ENCODE data around the gene SCAMP1. TPM values are rescaled to one million over a fixed set of nuclear protein-coding genes. Genes with fewer than 3 reads are reported as not detected.
A peak's percentile ranks its signal among the peaks of the same experiment; 100 is the strongest.
"Not testable (repeated sequence)": the region's sequence is repeated elsewhere in the genome, so short reads cannot be mapped to it uniquely, and the experiment has no call there.

SCAMP1 gene
- total RNA-seq, 2 experiments from 2014 or later: 18.0 to 41.1 TPM

DNA sequence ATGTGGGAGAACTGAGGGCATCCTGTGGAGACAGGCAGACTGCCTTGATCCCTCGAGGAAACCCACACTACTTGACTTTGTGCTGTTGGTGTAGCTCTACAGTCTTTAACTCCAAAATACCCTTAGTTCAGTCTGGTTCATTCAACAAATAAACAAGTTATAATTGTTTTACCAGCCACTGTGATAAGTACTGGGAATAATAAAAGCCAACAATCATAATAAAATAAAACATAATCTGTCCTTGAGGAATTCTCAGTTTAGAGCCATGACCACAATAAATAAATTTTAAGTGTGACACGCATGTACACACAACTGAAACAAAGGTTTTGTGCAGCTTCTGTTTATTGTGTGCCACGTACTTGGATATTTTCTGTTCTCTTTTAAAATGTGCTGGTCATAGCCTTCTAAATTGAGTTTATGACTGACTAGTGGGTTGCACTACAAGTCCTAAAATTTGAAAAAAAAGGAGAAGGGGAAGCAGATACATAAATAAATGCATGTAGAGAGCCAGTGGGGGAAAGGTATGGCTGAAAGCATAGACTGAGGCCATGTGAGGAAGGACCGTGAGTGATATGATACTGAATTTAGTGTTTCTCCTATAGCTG is 6.2 kb upstream of the SCAMP1 start:
- BruUV-seq (replicated peaks): no TSS peak
- CTCF ChIA-PET (ENCODE audit: unreplicated experiment): no interaction called here

DNA sequence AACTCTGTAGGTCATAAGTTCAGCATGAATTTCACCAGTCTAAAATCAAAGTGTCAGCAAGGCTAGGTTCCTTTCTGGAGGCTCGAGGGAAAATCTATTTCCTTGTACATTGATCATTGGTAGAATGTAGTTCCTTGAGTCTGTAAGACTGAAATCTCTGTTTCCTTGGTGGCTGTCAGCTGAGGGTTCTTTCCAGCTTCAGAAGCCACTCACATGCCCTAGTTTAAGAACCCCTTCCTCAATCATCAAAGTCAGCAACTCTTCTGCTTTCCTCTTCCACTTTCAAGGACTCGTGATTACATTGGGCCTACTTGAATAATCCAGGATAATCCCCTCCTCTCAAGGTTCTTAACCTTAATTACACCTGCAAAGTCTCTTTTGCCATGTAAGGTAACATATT is 4.9 kb upstream of the SCAMP1 start:
- intact Hi-C loops (cut with micrococcal nuclease; ENCODE audit: unreplicated experiment): loop anchor here (5.0 kb wide), 1 partner anchor 243 kb away; no protein-coding TSS in a partner anchor
- Histone ChIP-seq H3K4me3 (ENCODE audit: low read depth, low read length, poor library complexity, severe bottlenecking) (no peak overlapping the region), H3K36me3 (ENCODE audit: insufficient read depth, low read length) (peaks cover 5% of the 10 kb centered on the region; the same call in 1 of the 2 replicates), H3K79me2 (ENCODE audit: insufficient read depth, low read depth, low read length) (peaks cover 10% of the 10 kb centered on the region; the same call in 1 of the 2 replicates), H2AFZ (ENCODE audit: low read length) (no peak overlapping the region), H3K9me3 (ENCODE audit: low read length) (no peaks in the 10 kb centered on the region), H4K20me1 (ENCODE audit: insufficient read depth, low read length) (no peaks in the 10 kb centered on the region), H3K27ac (ENCODE audit: low read depth, low read length, poor library complexity, severe bottlenecking) (no peak overlapping the region), H3K4me1 (ENCODE audit: insufficient read depth, low read length, poor library complexity, severe bottlenecking) (peaks cover 14% of the 10 kb centered on the region), H3K4me2 (ENCODE audit: low read length) (no peak overlapping the region), H3K9me2 (ENCODE audit: insufficient read depth, low read length) (no peaks in the 10 kb centered on the region)
- BruUV-seq (replicated peaks): no TSS peak
- CTCF ChIA-PET (ENCODE audit: unreplicated experiment): no interaction called here
- no peak for DNase-seq (ENCODE audit: low spot score)
- POLR2A ChIA-PET: no interaction called here
- TF ChIP-seq, protein P1, sequence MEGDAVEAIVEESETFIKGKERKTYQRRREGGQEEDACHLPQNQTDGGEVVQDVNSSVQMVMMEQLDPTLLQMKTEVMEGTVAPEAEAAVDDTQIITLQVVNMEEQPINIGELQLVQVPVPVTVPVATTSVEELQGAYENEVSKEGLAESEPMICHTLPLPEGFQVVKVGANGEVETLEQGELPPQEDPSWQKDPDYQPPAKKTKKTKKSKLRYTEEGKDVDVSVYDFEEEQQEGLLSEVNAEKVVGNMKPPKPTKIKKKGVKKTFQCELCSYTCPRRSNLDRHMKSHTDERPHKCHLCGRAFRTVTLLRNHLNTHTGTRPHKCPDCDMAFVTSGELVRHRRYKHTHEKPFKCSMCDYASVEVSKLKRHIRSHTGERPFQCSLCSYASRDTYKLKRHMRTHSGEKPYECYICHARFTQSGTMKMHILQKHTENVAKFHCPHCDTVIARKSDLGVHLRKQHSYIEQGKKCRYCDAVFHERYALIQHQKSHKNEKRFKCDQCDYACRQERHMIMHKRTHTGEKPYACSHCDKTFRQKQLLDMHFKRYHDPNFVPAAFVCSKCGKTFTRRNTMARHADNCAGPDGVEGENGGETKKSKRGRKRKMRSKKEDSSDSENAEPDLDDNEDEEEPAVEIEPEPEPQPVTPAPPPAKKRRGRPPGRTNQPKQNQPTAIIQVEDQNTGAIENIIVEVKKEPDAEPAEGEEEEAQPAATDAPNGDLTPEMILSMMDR (conservative IDR thresholded peaks at IDR 0.05; ENCODE audit: low read length): no peak
- TF ChIP-seq EZH2phosphoT487 (IDR thresholded peaks at IDR 0.05; ENCODE audit: borderline replicate concordance, low read depth, low read length): no peak

More for the DNA sequence above, 6.2 kb upstream of the SCAMP1 start:
- H3K36me3 ChIP-seq (ENCODE audit: insufficient read depth, low read length): peaks cover 5% of the 10 kb centered on the region; the same call in 1 of the 2 replicates
- POLR2A ChIA-PET: interaction anchor here (0.7 kb wide), 1 partner anchor 13 kb away, joined by 3 read pairs; no protein-coding TSS in a partner anchor
- no peak overlapping the region for H3K4me2 ChIP-seq (ENCODE audit: low read length)
- H3K4me1 ChIP-seq (ENCODE audit: insufficient read depth, low read length, poor library complexity, severe bottlenecking): peaks cover 9% of the 10 kb centered on the region
- H3K9me2 ChIP-seq (ENCODE audit: insufficient read depth, low read length): no peaks in the 10 kb centered on the region
- H2AFZ ChIP-seq (ENCODE audit: low read length): no peak overlapping the region
- no peak overlapping the region for H3K27ac ChIP-seq (ENCODE audit: low read depth, low read length, poor library complexity, severe bottlenecking)
- no peak overlapping the region for H3K4me3 ChIP-seq (ENCODE audit: low read depth, low read length, poor library complexity, severe bottlenecking)
- peaks cover 4% of the 10 kb centered on the region; the same call in 1 of the 2 replicates for H3K79me2 ChIP-seq (ENCODE audit: insufficient read depth, low read depth, low read length)
- intact Hi-C loops (cut with micrococcal nuclease; ENCODE audit: unreplicated experiment): no loop called here
- no peak for DNase-seq (ENCODE audit: low spot score)
- TF ChIP-seq EZH2phosphoT487 (IDR thresholded peaks at IDR 0.05; ENCODE audit: borderline replicate concordance, low read depth, low read length): no peak
- TF ChIP-seq, protein P1 (conservative IDR thresholded peaks at IDR 0.05; ENCODE audit: low read length): no peak
- H3K9me3 ChIP-seq (ENCODE audit: low read length): no peaks in the 10 kb centered on the region
- no peaks in the 10 kb centered on the region for H4K20me1 ChIP-seq (ENCODE audit: insufficient read depth, low read length)

DNA sequence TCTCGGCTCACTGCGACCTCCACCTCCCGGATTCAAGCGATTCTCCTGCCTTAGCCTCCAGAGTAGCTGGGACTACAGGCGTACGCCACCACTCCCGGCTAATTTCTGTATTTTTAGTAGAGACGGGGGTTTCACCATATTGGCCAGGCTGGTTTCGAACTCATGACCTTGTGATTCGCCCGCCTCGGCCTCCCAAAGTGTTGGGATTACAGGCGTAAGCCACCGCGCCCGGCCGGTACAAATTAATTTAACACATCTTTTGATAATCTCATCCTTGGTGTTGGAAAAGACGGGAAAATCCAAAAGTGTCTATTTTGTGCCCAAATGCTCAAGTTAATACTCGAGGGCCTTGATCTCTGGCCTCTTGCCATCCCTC is 974 bp upstream of the SCAMP1 start:
- intact Hi-C loops (cut with micrococcal nuclease; ENCODE audit: unreplicated experiment): loop anchor here (5.0 kb wide), 1 partner anchor 247 kb away; no protein-coding TSS in a partner anchor
- not testable (repeated sequence) for BruUV-seq (replicated peaks); H3K9me2 ChIP-seq (ENCODE audit: insufficient read depth, low read length); DNase-seq (ENCODE audit: low spot score); H4K20me1 ChIP-seq (ENCODE audit: insufficient read depth, low read length); H3K36me3 ChIP-seq (ENCODE audit: insufficient read depth, low read length); H3K9me3 ChIP-seq (ENCODE audit: low read length)
- Histone ChIP-seq H3K4me2 (ENCODE audit: low read length) (peak overlapping the region; percentile 93), H3K4me3 (ENCODE audit: low read depth, low read length, poor library complexity, severe bottlenecking) (peak overlapping the region; percentile 90), H3K27ac (ENCODE audit: low read depth, low read length, poor library complexity, severe bottlenecking) (peak overlapping the region; percentile 85), H2AFZ (ENCODE audit: low read length) (peak overlapping the region; percentile 35; the same call in 1 of the 2 replicates), H3K4me1 (ENCODE audit: insufficient read depth, low read length, poor library complexity, severe bottlenecking) (peaks cover 22% of the 10 kb centered on the region), H3K79me2 (ENCODE audit: insufficient read depth, low read depth, low read length) (peaks cover 47% of the 10 kb centered on the region)
- ChIA-PET CTCF (ENCODE audit: unreplicated experiment) (interaction anchor here (0.6 kb wide), 2 partner anchors 13 to 289 kb away, joined by 3 to 4 read pairs; no protein-coding TSS in a partner anchor), POLR2A (interaction anchor here (0.9 to 1.6 kb wide), 3 partner anchors 14 to 65 kb away, joined by 3 to 5 read pairs (median 4); no protein-coding TSS in a partner anchor)

Data from OCI-LY7 (cell line).